ACC112 (cell line): ENCODE results near the gene HNRNPF.

ENCODE experiments used
- H2AFZ ChIP-seq: fragments of 200-600 bp; sonication (generic); one replicate; pipeline ENCODE4 v1.6.0; 2017; ENCODE audit warnings: antibody characterized with exemption, low read length; ENCODE audit not compliant: unreplicated experiment
- H3K27ac ChIP-seq: fragments of 200-600 bp; sonication (generic); 2 replicates; pipeline ENCODE4 v1.5.1; 2014; ENCODE audit warnings: low read depth, mild to moderate bottlenecking, antibody characterized with exemption, low read length, moderate library complexity
- H3K27me3 ChIP-seq: fragments of 200-600 bp; sonication (generic); 2 replicates; pipeline ENCODE4 v1.6.1; 2014; ENCODE audit warnings: mild to moderate bottlenecking, antibody characterized with exemption, low read length, moderate library complexity, mixed read lengths; ENCODE audit not compliant: insufficient read depth
- H3K36me3 ChIP-seq: fragments of 200-600 bp; sonication (generic); 2 replicates; pipeline ENCODE4 v1.6.1; 2016; ENCODE audit warnings: mild to moderate bottlenecking, antibody characterized with exemption, low read length, moderate library complexity, mixed read lengths; ENCODE audit not compliant: insufficient read depth
- H3K4me1 ChIP-seq: fragments of 200-600 bp; sonication (generic); one replicate; pipeline ENCODE4 v1.6.1; 2016; ENCODE audit warnings: low read length, mixed read lengths; ENCODE audit not compliant: insufficient read depth, unreplicated experiment, control insufficient read depth
- H3K4me3 ChIP-seq: fragments of 200-600 bp; sonication (generic); 2 replicates; pipeline ENCODE4 v1.5.1; 2014; ENCODE audit warnings: mild to moderate bottlenecking, low read depth, low read length
- H3K79me2 ChIP-seq: fragments of 200-600 bp; sonication (generic); one replicate; pipeline ENCODE4 v1.6.0; 2016; ENCODE audit warnings: low read length; ENCODE audit not compliant: control insufficient read depth, unreplicated experiment, insufficient read depth

HNRNPF gene

GRCh38 chr10:43404704-43405084 lies 4.3 kb downstream of the HNRNPF start:
- H3K27ac ChIP-seq: no peak overlapping the region

GRCh38 chr10:43403911-43404703 lies 4.9 kb downstream of the HNRNPF start:
- peaks cover 60% of the 10 kb centered on the region for H3K4me1 ChIP-seq

More at GRCh38 chr10:43404704-43405084, 4.3 kb downstream of the HNRNPF start:
- H3K27me3 ChIP-seq: no peaks in the 10 kb centered on the region
- H3K4me3 ChIP-seq: peak overlapping the region; percentile 77
- peaks cover 5% of the 10 kb centered on the region for H3K36me3 ChIP-seq
- H3K79me2 ChIP-seq: peaks cover 89% of the 10 kb centered on the region
- H2AFZ ChIP-seq: no peak overlapping the region
- H3K4me1 ChIP-seq: peaks cover 54% of the 10 kb centered on the region

GRCh38 chr10:43402880-43403452 lies 6.0 kb downstream of the HNRNPF start:
- H3K27me3 ChIP-seq: no peaks in the 10 kb centered on the region
- H3K27ac ChIP-seq: no peak overlapping the region
- H3K36me3 ChIP-seq: peaks cover 5% of the 10 kb centered on the region
- H3K4me1 ChIP-seq: peaks cover 71% of the 10 kb centered on the region
- H3K4me3 ChIP-seq: peak overlapping the region; percentile 23; the same call in 1 of the 2 replicates
- no peak overlapping the region for H2AFZ ChIP-seq
- H3K79me2 ChIP-seq: peaks cover 99% of the 10 kb centered on the region

More at GRCh38 chr10:43403911-43404703, 4.9 kb downstream of the HNRNPF start:
- Histone ChIP-seq H3K27me3 (no peaks in the 10 kb centered on the region), H2AFZ (no peak overlapping the region), H3K27ac (no peak overlapping the region), H3K36me3 (peaks cover 5% of the 10 kb centered on the region), H3K4me3 (peak overlapping the region; percentile 77), H3K79me2 (peaks cover 95% of the 10 kb centered on the region)

GRCh38 chr10:43402176-43402575 lies 6.8 kb downstream of the HNRNPF start:
- Histone ChIP-seq H3K27me3 (no peaks in the 10 kb centered on the region), H3K79me2 (peaks cover 100% of the 10 kb centered on the region), H3K4me1 (peaks cover 73% of the 10 kb centered on the region), H3K36me3 (peaks cover 5% of the 10 kb centered on the region), H3K27ac (peak overlapping the region; percentile 35), H3K4me3 (peak overlapping the region; percentile 0; the same call in 1 of the 2 replicates), H2AFZ (no peak overlapping the region)

GRCh38 chr10:43401627-43402026 lies 7.4 kb downstream of the HNRNPF start:
- Histone ChIP-seq H3K4me1 (peaks cover 73% of the 10 kb centered on the region), H3K36me3 (peaks cover 5% of the 10 kb centered on the region)

GRCh38 chr10:43399320-43400310 lies 9.4 kb downstream of the HNRNPF start:
- H3K27me3 ChIP-seq: no peaks in the 10 kb centered on the region
- no peak overlapping the region for H2AFZ ChIP-seq
- H3K79me2 ChIP-seq: peaks cover 96% of the 10 kb centered on the region
- H3K4me3 ChIP-seq: peak overlapping the region; percentile 30; the same call in 1 of the 2 replicates
- H3K4me1 ChIP-seq: peaks cover 66% of the 10 kb centered on the region
- peaks cover 12% of the 10 kb centered on the region for H3K36me3 ChIP-seq
- peak overlapping the region; percentile 91 for H3K27ac ChIP-seq

More at GRCh38 chr10:43401627-43402026, 7.4 kb downstream of the HNRNPF start:
- H3K27ac ChIP-seq: peak overlapping the region; percentile 35
- H3K79me2 ChIP-seq: peaks cover 97% of the 10 kb centered on the region
- H3K4me3 ChIP-seq: peak overlapping the region; percentile 0; the same call in 1 of the 2 replicates
- H3K27me3 ChIP-seq: no peaks in the 10 kb centered on the region
- H2AFZ ChIP-seq: no peak overlapping the region

- Histone ChIP-seq H3K27me3 (no peaks in the 10 kb centered on the region), H3K36me3 (peaks cover 19% of the 10 kb centered on the region), H3K4me1 (peaks cover 66% of the 10 kb centered on the region), H3K79me2 (peaks cover 96% of the 10 kb centered on the region), H3K4me3 (peak overlapping the region; percentile 30), H3K27ac (peak overlapping the region; percentile 91), H2AFZ (no peak overlapping the region)
Observed at GRCh38 chr10:43398939-43399319, 10.1 kb downstream of the HNRNPF start.

- H3K27me3 ChIP-seq: no peaks in the 10 kb centered on the region
- peak overlapping the region; percentile 91 for H3K27ac ChIP-seq
- H3K36me3 ChIP-seq: peaks cover 26% of the 10 kb centered on the region
- H3K79me2 ChIP-seq: peaks cover 94% of the 10 kb centered on the region
- H2AFZ ChIP-seq: no peak overlapping the region
- H3K4me3 ChIP-seq: peak overlapping the region; percentile 90
- peaks cover 52% of the 10 kb centered on the region for H3K4me1 ChIP-seq
Observed at GRCh38 chr10:43396928-43397624, 11.9 kb downstream of the HNRNPF start.

GRCh38 chr10:43396061-43396927 lies 12.7 kb downstream of the HNRNPF start:
- Histone ChIP-seq H3K36me3 (peaks cover 33% of the 10 kb centered on the region), H3K27ac (peak overlapping the region; percentile 91), H3K4me3 (peak overlapping the region; percentile 90), H3K27me3 (no peaks in the 10 kb centered on the region), H3K4me1 (peaks cover 44% of the 10 kb centered on the region), H3K79me2 (peaks cover 94% of the 10 kb centered on the region), H2AFZ (no peak overlapping the region)
